HepG2 (cell line): ENCODE data around the gene NME1. TPM values are rescaled to one million over a fixed set of nuclear protein-coding genes. Genes with fewer than 3 reads are reported as not detected.

Experiments used
- AGO1 ChIP-seq: fragments of 200-400 bp; formaldehyde crosslinking; IDR thresholded peaks from 2 replicates; pipeline ENCODE4 v1.6.1; 2017; ENCODE audit warnings: mild to moderate bottlenecking, low read depth, low read length, moderate library complexity; ENCODE audit not compliant: poor library complexity, severe bottlenecking
- ARNT2 ChIP-seq: sonication (generic); formaldehyde crosslinking; IDR thresholded peaks from 2 replicates; pipeline ENCODE4 v1.8.0; 2022; ENCODE audit warnings: mild to moderate bottlenecking, low read depth, missing genetic modification reagents, moderate library complexity
- ATM ChIP-seq: fragments of 450-650 bp; IDR thresholded peaks from 2 replicates; pipeline ENCODE4 v1.7.1; 2017; ENCODE audit warnings: mild to moderate bottlenecking, borderline replicate concordance
- CBFB ChIP-seq: sonication (generic); formaldehyde crosslinking; IDR thresholded peaks from 2 replicates; pipeline ENCODE4 v1.4.0; 2020; ENCODE audit warnings: missing genetic modification reagents
- CREM ChIP-seq, 2 experiments: sonication (generic) in 1 of 2; formaldehyde crosslinking in 1 of 2; IDR thresholded peaks; 2 replicates each; pipeline versions ENCODE4 v1.4.0 to v1.6.1; 2016 to 2020; ENCODE audit warnings: antibody characterized with exemption in 1 of 2, mild to moderate bottlenecking in 1 of 2, missing genetic modification reagents in 1 of 2
- FOXA3 ChIP-seq: IDR thresholded peaks from 2 replicates; pipeline ENCODE4 v1.6.1; 2016; ENCODE audit warnings: missing genetic modification reagents, missing compliant biosample characterization
- JARID2 ChIP-seq: sonication (generic); formaldehyde crosslinking; IDR thresholded peaks from 2 replicates; pipeline ENCODE4 v1.8.1; 2023; ENCODE audit warnings: missing genetic modification reagents, inconsistent platforms; ENCODE audit not compliant: insufficient replicate concordance
- LRRFIP1 ChIP-seq: sonication (generic); formaldehyde crosslinking; conservative IDR thresholded peaks from 2 replicates; pipeline ENCODE4 v1.4.0; 2020; ENCODE audit warnings: missing genetic modification reagents
- TMF1 ChIP-seq: sonication (generic); formaldehyde crosslinking; IDR thresholded peaks from 2 replicates; pipeline ENCODE4 v1.8.1; 2022; ENCODE audit warnings: low read depth, missing genetic modification reagents
- ZBTB10 ChIP-seq: sonication (generic); formaldehyde crosslinking; IDR thresholded peaks from 2 replicates; pipeline ENCODE4 v1.4.0; 2020; ENCODE audit warnings: missing genetic modification reagents, borderline replicate concordance
- ZFP90 ChIP-seq: sonication (generic); formaldehyde crosslinking; IDR thresholded peaks from 2 replicates; pipeline ENCODE4 v1.8.0; 2022; ENCODE audit warnings: missing genetic modification reagents, mild to moderate bottlenecking, inconsistent platforms, borderline replicate concordance
- ZNF180 ChIP-seq: sonication (generic); formaldehyde crosslinking; IDR thresholded peaks from 2 replicates; pipeline ENCODE4 v1.4.0; 2020; ENCODE audit warnings: low read depth, missing genetic modification reagents, borderline replicate concordance
- ZNF260 ChIP-seq: sonication (generic); formaldehyde crosslinking; IDR thresholded peaks from 2 replicates; pipeline ENCODE4 v1.4.0; 2020; ENCODE audit warnings: missing genetic modification reagents, low read depth, mild to moderate bottlenecking, borderline replicate concordance
- ZNF513 ChIP-seq: sonication (generic); formaldehyde crosslinking; conservative IDR thresholded peaks from 2 replicates; pipeline ENCODE4 v1.5.0; 2020; ENCODE audit warnings: missing genetic modification reagents
- ZNF7 ChIP-seq: IDR thresholded peaks from 2 replicates; pipeline ENCODE4 v1.6.1; 2016; ENCODE audit warnings: missing biosample characterization, missing genetic modification reagents
- ZNF703 ChIP-seq: sonication (generic); formaldehyde crosslinking; IDR thresholded peaks from 2 replicates; pipeline ENCODE4 v1.5.1; 2020; ENCODE audit warnings: missing genetic modification reagents, mild to moderate bottlenecking, moderate library complexity, borderline replicate concordance
- polyA plus RNA-seq, 8 experiments: library from polyadenylated mRNA; depleted of rRNA in 3 of 8; stranded (reverse) in 7 of 8; unstranded in 1 of 8; fragments of >200 nt; fragmentation: Illumina TruSeq in 4 of 8; extraction: Trizol in 4 of 8; gene quantifications; 2 replicates each; pipeline versions ENCODE4 v1.2.1 to v1.2.3, GENCODE V29; 2011 to 2016; ENCODE audit warnings: low read depth in 4 of 8, missing spikeins in 1 of 8, mixed read lengths in 1 of 8; ENCODE audit not compliant: insufficient read depth in 1 of 8
- total RNA-seq, 5 experiments: library from RNA; depleted of rRNA; stranded (reverse); fragments of >200 nt; fragmentation: Illumina TruSeq; extraction: Trizol; gene quantifications; 2 replicates each; pipeline ENCODE4 v1.2.3, GENCODE V29; 2016; ENCODE audit warnings: low read depth in 1 of 5

NME1 gene
- total and polyA plus RNA-seq, 2 of the 13 experiments (the other 11 are each of a cell fraction or from before 2014, with no cell fraction given): 295 to 516 TPM

- TF ChIP-seq LRRFIP1 (CRISPR knock-in tag) (no peak), TMF1 (CRISPR knock-in tag) (peak; percentile 88), ZFP90 (CRISPR knock-in tag) (peak; percentile 32), FOXA3 (CRISPR knock-in tag) (no peak), CBFB (0 out of 2 replicates have a peak, but pooled peaks have one; percentile 10), ZNF7 (0 out of 2 replicates have a peak, but pooled peaks have one; percentile 4), ARNT2 (CRISPR knock-in tag) (peak; percentile 79; the same call in 1 of the 2 replicates), ATM (no peak), ZNF703 (CRISPR knock-in tag) (no peak), ZNF260 (CRISPR knock-in tag) (no peak), AGO1 (peak; percentile 76), ZNF180 (CRISPR knock-in tag) (no peak), JARID2 (CRISPR knock-in tag) (no peak), CREM (IDR thresholded peaks at IDR 0.05) (no peak), CREM (CRISPR knock-in tag; IDR thresholded peaks at IDR 0.05) (no peak), ZBTB10 (CRISPR knock-in tag) (no peak), ZNF513 (CRISPR knock-in tag) (no peak)
These were observed 13.0 kb downstream of the NME1 start, which contains the start of gene NME2 (continued) for GRCh38 chr17:51166198-51166986.
